Measurements from ENCODE around the gene EMILIN1. TPM values are rescaled to one million over a fixed set of nuclear protein-coding genes. Genes with fewer than 3 reads are reported as not detected.

The EMILIN1 gene
- total RNA-seq, 4 donors from 2014 or later = 7.9 to 32.2 (median 13.3) TPM

GRCh38 chr2:27085062-27085672 is 6.8 kb downstream of the EMILIN1 start:
- Histone ChIP-seq H3K36me3 (no peaks in the 10 kb centered on the region), H3K9me3 (no peaks in the 10 kb centered on the region), H3K27me3 (no peaks in the 10 kb centered on the region), H3K4me3 (peak overlapping the region; percentile 64 to 88 (median 66)), H3K27ac (peak overlapping the region; percentile 81 to 96 (median 90)), H3K4me1 (peaks cover 3 to 58% (median 15%) of the 10 kb centered on the region in 4 donors)
- DNase-seq = no peak
- no peak for TF ChIP-seq CTCF (IDR thresholded peaks at IDR 0.05)
- no peak for TF ChIP-seq POLR2A (IDR thresholded peaks at IDR 0.05)

- Histone ChIP-seq H3K36me3 (no peaks in the 10 kb centered on the region), H3K9me3 (no peaks in the 10 kb centered on the region), H3K4me3 (peak overlapping the region; percentile 64 to 88 (median 66)), H3K4me1 (peaks cover 3 to 54% (median 14%) of the 10 kb centered on the region in 4 donors), H3K27me3 (no peaks in the 10 kb centered on the region), H3K27ac (peak overlapping the region; percentile 81 to 96 (median 90))
- peak; percentile 60 to 90 (median 87) for DNase-seq
- TF ChIP-seq CTCF (IDR thresholded peaks at IDR 0.05) = peak in 4 of 6 experiments; percentile 32 to 68 (median 44)
- peak; percentile 48 to 51 for TF ChIP-seq POLR2A (IDR thresholded peaks at IDR 0.05)
Observed at GRCh38 chr2:27085673-27086089, 7.3 kb downstream of the EMILIN1 start.

GRCh38 chr2:27086090-27086723 is 7.8 kb downstream of the EMILIN1 start:
- DNase-seq = peak; percentile 95 to 99 (median 98)
- H3K9me3 ChIP-seq = no peaks in the 10 kb centered on the region
- peak overlapping the region; percentile 81 to 96 (median 90) for H3K27ac ChIP-seq
- H3K4me1 ChIP-seq = peaks cover 3 to 48% (median 13%) of the 10 kb centered on the region in 4 donors
- H3K4me3 ChIP-seq = peak overlapping the region; percentile 64 to 88 (median 66)
- no peaks in the 10 kb centered on the region for H3K36me3 ChIP-seq
- peak; percentile 94 to 99 (median 98) for TF ChIP-seq CTCF (IDR thresholded peaks at IDR 0.05)
- peak; percentile 76 to 77 for TF ChIP-seq POLR2A (IDR thresholded peaks at IDR 0.05)
- no peaks in the 10 kb centered on the region for H3K27me3 ChIP-seq

- Histone ChIP-seq H3K9me3 (no peaks in the 10 kb centered on the region), H3K36me3 (no peaks in the 10 kb centered on the region), H3K4me3 (peak within 1 kb of the TSS; percentile 64 to 88 (median 66)), H3K27ac (peak within 1 kb of the TSS; percentile 81 to 96 (median 90)), H3K4me1 (peaks cover 0 to 43% (median 8%) of the 10 kb centered on the region in 4 donors), H3K27me3 (no peaks in the 10 kb centered on the region)
- DNase-seq = peak in 2 of 3 donors; percentile 90
- peak; percentile 86 to 90 for TF ChIP-seq POLR2A (IDR thresholded peaks at IDR 0.05)
- TF ChIP-seq CTCF (IDR thresholded peaks at IDR 0.05) = no peak
Observed at GRCh38 chr2:27086724-27087593, 8.5 kb downstream of the EMILIN1 start, which contains the start of gene KHK. Gene KHK (plus strand): TSS chr2:27086772. CDS start chr2:27087260, 488 bp downstream.

- H3K27ac ChIP-seq = peak overlapping the region in 3 of 4 donors; percentile 13 to 96 (median 93)
- H3K27me3 ChIP-seq = no peaks in the 10 kb centered on the region
- H3K4me3 ChIP-seq = peak overlapping the region in 3 of 4 donors; percentile 2 to 88 (median 65)
- DNase-seq = no peak
- H3K36me3 ChIP-seq = no peaks in the 10 kb centered on the region
- TF ChIP-seq CTCF (IDR thresholded peaks at IDR 0.05) (no peak), POLR2A (IDR thresholded peaks at IDR 0.05) (no peak)
- peaks cover 0 to 39% (median 8%) of the 10 kb centered on the region in 4 donors for H3K4me1 ChIP-seq
- H3K9me3 ChIP-seq = no peaks in the 10 kb centered on the region
Observed at GRCh38 chr2:27087823-27088410, 9.5 kb downstream of the EMILIN1 start.
